ENCODE data around the gene NUDT6.

Gene NUDT6

GRCh38 chr4:122914938-122915337, 7.5 kb downstream of the NUDT6 start:
- DNase-seq (ENCODE audit: low read depth in 1 of 2, low spot score in 1 of 2): no peak

DNA sequence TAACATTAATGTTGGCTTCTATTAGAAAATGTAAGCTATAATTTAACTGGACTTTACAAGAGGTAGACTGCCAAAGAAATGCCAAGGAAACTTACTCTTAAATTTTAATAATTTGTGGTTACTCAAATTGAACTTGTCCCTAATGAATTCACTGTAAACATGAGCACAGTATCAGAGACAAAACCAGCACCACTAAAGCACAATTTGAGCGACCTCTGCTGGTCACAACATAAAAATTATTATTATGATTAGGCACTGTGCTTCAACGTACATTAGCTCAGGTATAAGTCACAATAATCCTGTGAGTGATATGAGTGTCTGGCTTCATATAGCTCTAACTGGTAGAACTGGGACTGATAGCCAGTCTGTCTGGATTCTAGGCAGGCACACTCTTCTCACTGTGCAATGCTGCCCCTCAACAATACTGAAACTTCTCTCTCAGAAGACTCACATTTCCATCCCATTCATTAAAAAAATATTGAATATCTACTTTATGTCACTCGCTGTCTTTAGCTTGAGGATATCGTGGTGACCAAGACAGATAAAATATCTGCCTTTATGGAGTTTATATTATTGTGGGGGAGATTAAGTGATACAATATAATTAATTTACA, 8.0 kb downstream of the NUDT6 start:
- DNase-seq (ENCODE audit: low read depth in 1 of 2, low spot score in 1 of 2): no peak

- DNase-seq (ENCODE audit: low read depth in 1 of 2, low spot score in 1 of 2): no peak
Observed at GRCh38 chr4:122912810-122913575, 9.4 kb downstream of the NUDT6 start.

GRCh38 chr4:122911588-122911987, 10.8 kb downstream of the NUDT6 start:
- DNase-seq (ENCODE audit: low read depth in 1 of 2, low spot score in 1 of 2): no peak

DNA sequence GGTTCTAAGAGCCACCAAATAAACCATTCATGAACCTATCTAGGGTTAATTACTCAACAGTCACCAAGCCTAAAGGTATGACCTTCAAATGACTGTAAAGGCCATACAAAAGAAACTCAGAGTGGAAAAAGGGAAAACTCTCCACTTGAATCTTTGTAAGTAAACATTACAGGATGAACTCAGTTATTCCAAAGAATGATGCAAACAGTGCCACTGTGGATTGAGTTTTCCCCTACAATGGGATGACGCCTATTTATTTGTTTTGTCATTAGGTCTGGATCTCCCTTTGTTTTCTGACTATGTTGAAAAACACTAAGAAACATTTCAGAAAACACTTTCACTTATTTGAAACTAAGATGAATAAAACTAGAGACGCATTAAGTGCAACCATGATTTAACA, 12.7 kb downstream of the NUDT6 start:
- no peak for DNase-seq (ENCODE audit: low read depth in 1 of 2, low spot score in 1 of 2)

DNA sequence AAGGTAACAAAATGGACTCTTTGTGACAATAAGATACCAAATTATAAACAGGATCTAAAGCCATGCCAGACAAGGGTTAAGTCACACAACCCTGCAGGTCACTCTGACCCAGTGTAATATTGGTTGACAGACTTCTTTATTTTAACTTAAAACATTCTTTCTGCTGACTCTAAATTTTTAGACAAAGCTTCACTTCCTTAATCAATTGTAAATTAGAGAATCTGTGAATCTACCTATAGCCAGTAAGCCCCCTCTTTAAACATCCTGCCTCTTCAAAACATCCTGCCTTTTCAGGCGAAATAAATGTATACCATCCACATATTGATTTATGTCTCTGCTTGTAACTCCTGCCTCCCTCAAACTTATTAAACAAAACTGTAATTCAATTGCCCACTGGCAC, 14.2 kb downstream of the NUDT6 start:
- DNase-seq (ENCODE audit: low read depth in 1 of 2, low spot score in 1 of 2): no peak

DNA sequence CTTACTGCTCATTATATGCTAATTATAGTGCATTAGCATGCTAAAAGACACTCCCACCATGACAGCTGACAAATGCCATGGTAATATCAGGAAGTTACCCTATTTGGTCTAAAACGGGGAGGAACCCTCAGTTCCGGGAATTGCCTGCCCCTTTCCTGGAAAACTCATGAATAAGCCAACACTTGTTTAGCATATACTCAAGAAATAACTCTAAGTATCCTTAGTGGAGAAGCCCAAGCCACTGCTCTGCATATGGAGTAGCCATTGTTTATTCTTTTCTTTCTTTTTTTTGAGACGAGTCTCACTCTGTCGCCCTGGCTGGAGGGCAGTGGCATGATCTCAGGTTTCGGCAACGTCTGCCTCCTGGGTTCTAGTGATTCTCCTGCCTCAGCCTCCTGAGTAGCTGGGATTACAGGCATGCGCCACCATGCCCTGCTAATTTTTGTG, 15.5 kb downstream of the NUDT6 start:
- DNase-seq (ENCODE audit: low read depth in 1 of 2, low spot score in 1 of 2): no peak

GRCh38 chr4:122903766-122904288, 18.6 kb downstream of the NUDT6 start:
- DNase-seq (ENCODE audit: low read depth in 1 of 2, low spot score in 1 of 2): no peak

DNA sequence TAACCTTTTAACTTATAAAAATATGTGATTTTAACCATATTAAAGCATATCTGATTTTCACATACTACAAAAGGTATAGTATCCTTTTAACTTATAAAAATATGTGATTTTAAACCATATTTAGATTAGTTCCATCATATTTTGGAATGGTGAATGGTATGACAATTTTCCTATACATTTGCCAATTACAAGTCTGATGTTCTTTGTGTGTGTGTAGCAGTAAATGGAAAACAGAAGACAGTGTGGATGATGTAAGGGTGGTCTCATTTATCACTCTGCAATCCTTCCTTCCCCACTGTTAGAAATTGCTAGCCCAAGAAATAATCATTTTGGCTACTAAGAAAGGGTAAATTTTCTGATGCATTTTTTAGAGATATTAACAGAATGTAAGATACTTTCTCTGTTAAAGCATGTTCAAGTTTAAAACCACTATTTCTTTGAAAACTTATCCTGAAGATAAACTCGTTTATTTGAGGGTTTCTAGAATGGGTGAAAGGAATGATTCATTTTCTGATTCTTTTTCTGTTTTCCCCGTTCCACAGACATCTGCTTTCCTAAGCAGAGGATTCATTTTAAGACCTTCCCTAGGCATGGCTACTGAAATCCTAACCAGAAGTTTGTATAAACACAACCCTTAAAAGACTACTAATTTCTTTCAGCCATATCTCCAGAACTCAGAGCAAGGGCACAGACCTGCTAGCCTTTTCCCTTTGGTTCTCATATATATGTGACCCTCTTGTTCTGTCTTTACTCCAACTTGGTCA, 21.0 kb downstream of the NUDT6 start:
- no peak for DNase-seq (ENCODE audit: low read depth in 1 of 2, low spot score in 1 of 2)

DNA sequence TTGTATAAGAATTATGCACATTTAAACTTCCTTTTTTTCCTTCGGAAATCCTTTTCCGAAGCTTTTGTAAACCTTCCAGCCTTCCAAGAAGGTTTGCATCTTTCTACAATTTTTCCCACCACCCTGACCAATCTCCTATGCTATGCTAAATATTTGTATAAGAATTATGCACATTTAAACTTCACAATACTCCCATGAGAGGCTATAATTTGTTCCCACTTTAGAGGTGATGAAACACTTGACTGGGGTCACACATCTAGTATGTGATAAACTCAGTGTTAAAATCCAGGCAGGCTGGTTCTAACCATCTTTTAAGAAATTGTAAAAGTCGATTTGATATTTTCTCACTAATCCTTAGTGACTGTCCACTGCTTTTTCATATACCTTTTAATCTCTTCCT, 22.1 kb downstream of the NUDT6 start:
- no peak for DNase-seq (ENCODE audit: low read depth in 1 of 2, low spot score in 1 of 2)

DNA sequence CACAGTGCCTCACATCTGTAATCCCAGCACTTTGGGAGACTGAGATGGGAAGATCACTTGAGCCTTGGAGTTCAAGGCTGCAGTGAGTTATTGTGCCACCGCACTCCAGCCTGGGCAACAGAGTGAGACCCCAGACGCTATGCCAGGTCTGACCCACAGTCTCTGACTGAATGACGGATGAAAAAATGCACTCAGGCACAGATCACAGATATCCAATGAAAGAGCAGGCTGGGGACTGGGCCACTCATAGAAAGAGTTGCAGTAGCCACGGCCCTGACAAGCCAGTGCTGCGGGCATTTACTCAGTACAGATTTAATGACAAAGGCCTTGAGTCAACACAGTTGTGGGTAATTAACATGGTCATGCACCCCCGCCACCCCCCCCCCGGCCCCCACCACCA, 22.7 kb downstream of the NUDT6 start:
- no peak for DNase-seq (ENCODE audit: low read depth in 1 of 2, low spot score in 1 of 2)

- no peak for DNase-seq (ENCODE audit: low read depth in 1 of 2, low spot score in 1 of 2)
Observed at GRCh38 chr4:122898370-122899150, 23.8 kb downstream of the NUDT6 start.

DNA sequence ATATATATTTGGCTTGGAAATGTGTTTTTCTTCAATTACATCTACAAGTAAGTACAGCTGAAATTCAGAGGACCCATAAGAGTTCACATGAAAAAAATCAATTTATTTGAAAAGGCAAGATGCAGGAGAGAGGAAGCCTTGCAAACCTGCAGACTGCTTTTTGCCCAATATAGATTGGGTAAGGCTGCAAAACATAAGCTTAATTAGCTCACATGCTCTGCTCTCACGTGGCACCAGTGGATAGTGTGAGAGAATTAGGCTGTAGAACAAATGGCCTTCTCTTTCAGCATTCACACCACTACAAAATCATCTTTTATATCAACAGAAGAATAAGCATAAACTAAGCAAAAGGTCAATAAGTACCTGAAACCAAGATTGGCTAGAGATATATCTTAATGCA, 26.1 kb downstream of the NUDT6 start:
- DNase-seq (ENCODE audit: low read depth in 1 of 2, low spot score in 1 of 2): no peak

- DNase-seq (ENCODE audit: low read depth in 1 of 2, low spot score in 1 of 2): no peak
Observed at GRCh38 chr4:122895336-122895995, 26.9 kb downstream of the NUDT6 start.

GRCh38 chr4:122894827-122895226, 27.6 kb downstream of the NUDT6 start:
- DNase-seq (ENCODE audit: low read depth in 1 of 2, low spot score in 1 of 2): no peak

DNA sequence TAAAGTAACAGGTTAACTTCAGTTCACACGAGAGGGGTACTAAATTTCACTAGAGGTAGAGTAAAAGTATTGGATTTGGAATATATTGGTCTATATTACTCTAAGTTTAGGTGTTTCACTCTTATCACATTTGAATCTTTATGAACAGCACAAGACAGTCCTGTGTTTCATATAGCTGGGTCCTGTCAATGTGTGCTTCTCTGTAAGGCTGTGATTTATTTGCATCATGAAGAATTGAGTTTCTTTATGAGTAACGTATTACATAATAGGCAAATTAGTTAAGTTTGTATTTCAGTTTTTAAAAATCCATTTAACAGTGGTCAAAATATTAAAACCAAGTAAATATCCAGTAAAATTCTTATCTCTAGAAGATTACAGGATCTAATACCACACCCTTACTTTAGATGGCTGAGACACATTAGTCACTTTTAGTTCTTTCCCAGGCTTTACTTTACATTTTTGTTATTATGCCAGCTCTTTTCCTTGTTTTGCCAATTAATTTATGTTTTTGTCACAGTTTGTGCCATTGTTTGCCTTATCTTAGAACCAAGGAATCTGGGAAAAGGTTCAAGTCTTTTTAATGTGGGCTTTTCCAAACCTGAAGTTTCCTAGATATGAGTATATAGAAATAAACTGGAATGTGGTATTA, 32.1 kb downstream of the NUDT6 start:
- DNase-seq (ENCODE audit: low read depth in 1 of 2, low spot score in 1 of 2): no peak

- no peak for DNase-seq (ENCODE audit: low read depth in 1 of 2, low spot score in 1 of 2)
Observed at GRCh38 chr4:122889726-122890125, 32.7 kb downstream of the NUDT6 start.

GRCh38 chr4:122884499-122884898, 37.9 kb downstream of the NUDT6 start:
- DNase-seq (ENCODE audit: low read depth in 1 of 2, low spot score in 1 of 2): no peak

- DNase-seq (ENCODE audit: low read depth in 1 of 2, low spot score in 1 of 2): no peak
Observed at GRCh38 chr4:122882857-122883735, 39.3 kb downstream of the NUDT6 start.
